HG02623 (cell line): ENCODE results near the gene LRRC37B.
"Not testable (repeated sequence)": the region's sequence is repeated elsewhere in the genome, so short reads cannot be mapped to it uniquely, and the experiment has no call there.

Experiments
- ATAC-seq: cut with Tn5 transposase; IDR thresholded peaks from one replicate; pipeline ENCODE4 v1.9.1; 2021; ENCODE audit warnings: moderate library complexity; ENCODE audit not compliant: unreplicated experiment

The LRRC37B gene

DNA sequence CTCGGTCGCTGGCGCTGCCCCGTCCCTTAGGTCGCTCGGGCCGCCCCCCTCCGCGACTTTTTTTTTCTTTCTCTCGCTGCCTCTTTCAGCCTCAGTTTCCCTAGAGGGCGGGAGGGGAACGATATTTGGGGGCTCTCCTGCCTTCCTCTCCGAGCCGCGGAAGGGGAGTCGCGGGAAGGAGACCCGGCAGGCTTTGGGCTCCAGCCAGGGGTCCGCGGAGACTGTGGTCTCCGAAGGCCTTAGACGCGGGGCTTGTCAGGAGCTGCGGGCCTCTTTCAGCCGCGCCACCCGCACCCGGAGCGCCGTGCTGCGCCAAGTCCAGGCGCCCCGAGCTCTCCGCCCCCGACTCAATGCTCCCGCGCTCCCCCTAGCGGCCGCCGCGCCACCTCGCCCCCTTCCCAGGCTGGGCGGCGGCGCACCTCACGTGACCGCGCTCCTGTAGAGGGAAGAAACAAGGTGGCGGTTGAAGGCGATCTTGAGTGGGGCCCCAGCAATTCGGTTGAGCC, at the start of gene LRRC37B:
Gene LRRC37B (plus strand): TSS at position 427 of the 506 bp plus-strand sequence. CDS start 14,010 bp downstream, outside the sequence.
- peak; percentile 68 for ATAC-seq

DNA sequence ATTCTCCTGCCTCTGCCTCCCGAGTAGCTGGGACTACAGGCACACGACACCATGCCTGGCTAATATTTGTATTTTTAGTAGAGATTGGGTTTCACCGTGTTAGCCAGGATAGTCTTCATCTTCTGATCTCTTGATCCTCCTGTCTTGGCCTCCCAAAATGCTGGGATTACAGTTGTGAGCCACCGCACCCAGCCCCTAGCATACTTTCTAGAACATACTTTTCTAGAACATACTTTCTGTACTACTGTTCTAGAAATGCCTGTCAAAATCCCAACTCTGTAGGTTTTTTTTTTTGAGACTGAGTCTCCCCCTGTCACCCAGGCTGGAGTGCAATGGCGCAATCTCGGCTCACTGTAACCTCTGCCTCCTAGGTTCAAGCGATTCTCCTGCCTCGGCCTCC, 43.1 kb upstream of the LRRC37B start:
- not testable (repeated sequence) for ATAC-seq

DNA sequence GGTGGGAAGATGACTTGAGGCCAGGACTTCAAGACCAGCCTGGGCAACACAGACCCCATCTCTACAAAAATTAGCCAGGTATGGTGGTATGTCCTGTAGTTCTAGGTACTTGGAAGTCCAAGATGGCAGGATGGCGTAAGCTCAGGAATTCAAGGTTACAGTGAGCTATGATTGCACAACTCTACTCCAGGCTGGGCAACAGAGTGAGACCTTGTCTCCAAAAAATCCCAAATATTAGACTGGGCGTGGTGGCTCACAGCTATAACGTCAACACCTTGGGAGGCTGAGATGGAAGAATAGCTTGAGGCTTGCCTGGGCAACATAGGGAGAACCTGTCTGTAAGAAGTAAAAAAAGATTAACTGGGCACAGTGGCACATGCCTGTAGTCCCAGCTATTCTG, 39.5 kb upstream of the LRRC37B start:
- ATAC-seq, result no peak

DNA sequence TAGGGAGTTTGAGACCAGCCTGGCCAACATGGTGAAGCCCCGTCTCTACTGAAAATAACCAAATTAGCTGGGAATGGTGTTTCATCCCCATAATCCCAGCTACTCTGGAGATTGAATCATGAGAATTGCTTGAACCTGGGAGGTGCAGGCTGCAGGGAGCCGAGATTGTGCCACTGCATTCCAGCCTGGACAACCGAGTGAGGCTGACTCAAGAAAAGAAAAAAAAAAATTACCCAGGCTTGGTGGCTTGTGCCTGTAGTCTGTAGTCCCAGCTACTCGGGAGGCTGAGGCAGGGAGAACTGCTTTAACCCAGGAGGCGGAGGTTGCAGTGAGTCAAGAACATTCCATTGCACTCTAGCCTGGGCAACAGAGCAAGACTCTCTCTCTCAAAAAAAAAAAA, 36.8 kb upstream of the LRRC37B start:
- not testable (repeated sequence) for ATAC-seq

DNA sequence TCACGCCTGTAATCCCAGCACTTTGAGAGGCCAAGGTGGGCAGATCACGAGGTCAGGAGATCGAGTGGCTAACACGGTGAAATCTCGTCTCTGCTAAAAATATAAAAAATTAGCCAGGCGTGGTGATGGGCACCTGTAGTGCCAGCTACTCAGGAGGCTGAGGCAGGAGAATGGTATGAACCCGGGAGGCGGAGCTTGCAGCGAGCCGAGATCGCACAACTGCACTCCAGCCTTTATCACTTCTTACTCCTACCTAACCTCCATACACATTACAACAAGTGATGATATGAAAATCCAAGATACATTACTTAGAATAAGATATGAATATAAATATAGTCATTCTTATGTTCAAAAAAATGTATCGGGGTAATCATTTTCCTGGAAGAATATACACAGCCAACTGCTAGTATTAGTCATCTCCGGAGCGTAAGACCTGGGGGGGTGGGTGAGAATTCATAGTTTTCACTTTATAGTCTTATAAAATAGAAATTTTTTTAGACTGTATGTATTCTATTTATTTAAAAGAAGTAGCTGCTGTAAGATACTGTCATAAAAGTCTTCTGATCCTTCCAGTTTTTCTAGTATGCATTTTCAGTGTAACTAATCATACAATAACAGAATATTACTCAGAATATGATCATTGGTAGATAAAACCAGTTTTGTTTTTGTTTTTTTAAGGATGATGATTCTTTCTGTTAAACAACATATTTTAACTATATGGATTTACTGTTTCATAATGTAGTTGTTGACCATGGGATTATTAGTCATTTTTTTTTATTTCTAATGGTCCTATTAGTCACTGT, 32.7 kb upstream of the LRRC37B start:
- ATAC-seq, result not testable (repeated sequence)

DNA sequence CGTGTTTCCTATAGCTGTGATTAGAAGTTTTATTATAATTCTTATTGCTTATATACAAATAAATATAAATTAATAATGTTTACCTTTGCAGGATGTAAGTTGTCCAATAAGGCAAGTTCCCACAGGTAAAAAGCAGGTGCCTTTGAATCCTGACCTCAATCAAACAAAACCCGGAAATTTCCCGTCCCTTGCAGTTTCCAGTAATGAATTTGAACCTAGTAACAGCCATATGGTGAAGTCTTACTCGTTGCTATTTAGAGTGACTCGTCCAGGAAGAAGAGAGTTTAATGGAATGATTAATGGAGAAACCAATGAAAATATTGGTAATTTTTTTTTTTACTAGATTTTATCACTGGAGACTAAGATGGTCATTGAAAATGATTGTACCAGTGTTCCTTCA, 31.8 kb upstream of the LRRC37B start:
- not testable (repeated sequence) for ATAC-seq

DNA sequence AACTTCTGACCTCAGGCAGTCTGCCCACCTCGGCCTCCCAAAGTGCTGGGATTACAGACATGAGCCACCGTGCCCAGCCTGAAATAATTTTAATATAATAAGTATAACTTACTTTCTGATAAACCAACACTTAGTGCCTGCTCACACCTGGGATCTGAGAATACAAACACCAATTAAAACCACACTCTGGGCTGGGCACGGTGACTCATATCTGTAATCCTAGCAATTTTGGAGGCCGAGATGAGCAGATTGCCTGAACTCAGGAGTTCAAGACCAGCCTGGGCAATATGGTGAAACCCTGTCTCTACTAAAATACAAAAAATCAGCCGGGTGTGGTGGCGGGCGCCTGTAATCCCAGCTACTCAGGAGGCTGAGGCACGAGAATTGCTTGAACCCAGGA, 15.4 kb upstream of the LRRC37B start:
- not testable (repeated sequence) for ATAC-seq

DNA sequence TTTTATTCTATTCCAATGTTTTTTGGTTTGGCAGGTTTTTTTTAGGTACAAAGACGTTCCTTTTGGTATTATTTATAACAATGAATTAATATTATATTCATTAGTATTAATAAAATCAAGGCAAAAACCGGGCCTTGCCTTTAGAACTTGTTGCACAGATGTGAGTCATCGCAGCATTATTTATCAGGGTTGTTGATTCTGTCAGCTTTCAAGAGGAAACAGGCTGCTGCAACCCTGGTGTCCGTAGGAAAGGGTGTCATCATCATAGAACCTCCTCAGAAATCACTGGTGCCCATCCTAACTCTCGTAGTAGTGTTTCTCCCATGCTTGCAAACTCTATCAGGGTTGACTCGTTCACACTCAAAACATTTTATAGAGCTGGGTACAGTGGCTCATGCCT, 10.2 kb upstream of the LRRC37B start:
- no peak for ATAC-seq

DNA sequence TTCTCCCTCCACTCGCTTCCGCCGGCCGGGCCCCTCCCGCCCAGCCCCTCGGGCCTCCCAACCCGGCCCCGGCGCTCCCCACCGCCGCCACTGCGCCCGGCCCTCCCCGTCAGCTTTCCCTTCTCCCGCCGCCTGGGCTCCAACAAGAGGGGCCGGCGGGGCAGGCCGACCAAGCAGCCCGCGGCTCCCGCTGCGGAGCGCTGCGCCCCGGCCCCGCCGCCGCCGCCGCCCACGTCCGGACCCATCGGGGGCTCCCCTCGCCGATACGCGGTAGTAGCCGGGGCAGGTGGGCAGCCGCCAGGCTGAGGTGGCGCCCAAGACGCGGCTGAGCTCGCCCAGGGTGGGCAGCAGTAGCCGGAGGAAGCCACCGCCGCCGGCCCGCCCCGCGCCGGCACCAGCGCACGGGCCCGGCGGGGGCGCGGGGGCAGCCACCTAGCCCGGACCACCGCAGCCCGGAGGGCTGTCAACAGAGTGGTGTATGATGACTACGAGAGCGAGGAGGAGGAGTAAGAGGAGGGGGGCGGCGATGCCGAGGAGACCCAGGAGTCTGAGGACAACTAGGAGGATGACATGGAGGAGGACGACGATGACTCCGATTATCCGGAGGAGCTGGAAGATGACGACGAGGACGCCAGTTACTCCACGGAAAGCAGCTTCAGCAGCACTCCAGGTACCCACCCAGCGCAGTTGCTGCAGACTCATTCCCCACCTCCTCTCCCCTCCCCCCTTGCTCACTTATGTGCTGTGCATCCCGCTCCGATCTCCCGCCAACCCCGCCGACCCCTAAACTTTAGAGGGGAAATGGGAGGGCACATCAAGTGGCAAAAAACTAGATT, 498 bp downstream of the LRRC37B start:
- ATAC-seq, result peak; percentile 38

DNA sequence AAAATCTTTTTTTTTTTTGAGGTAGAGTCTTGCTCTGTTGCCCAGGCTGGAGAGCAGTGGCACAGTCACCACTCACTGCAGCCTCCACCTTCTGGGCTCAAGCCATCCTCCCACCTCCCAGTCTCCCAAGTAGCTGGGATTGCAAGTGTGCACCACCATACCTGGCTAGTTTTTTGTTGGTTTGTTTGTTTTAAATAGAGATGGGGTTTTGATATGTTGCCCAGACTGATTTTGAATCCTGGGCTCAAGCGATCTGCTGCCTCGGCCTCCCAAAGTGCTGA, 2.0 kb downstream of the LRRC37B start:
- ATAC-seq, result no peak

DNA sequence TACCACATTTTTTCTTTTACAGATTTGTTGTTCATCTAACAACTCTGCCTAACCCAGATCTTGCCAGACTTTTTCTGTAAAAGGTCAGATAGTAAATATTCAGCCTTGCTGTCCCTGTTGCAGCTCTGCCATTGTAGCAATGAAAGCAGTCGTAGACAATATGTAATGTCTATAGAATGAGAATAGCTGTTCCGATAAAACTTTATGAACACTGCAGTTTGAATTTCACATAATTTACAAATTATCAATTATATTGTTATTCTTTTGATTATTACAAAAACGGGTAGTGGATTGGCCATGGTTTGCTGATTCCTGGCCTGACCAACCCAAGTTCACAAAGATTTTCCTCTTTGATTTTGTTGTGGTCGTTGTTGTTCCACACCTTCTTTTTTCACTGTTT, 2.9 kb downstream of the LRRC37B start:
- no peak for ATAC-seq

DNA sequence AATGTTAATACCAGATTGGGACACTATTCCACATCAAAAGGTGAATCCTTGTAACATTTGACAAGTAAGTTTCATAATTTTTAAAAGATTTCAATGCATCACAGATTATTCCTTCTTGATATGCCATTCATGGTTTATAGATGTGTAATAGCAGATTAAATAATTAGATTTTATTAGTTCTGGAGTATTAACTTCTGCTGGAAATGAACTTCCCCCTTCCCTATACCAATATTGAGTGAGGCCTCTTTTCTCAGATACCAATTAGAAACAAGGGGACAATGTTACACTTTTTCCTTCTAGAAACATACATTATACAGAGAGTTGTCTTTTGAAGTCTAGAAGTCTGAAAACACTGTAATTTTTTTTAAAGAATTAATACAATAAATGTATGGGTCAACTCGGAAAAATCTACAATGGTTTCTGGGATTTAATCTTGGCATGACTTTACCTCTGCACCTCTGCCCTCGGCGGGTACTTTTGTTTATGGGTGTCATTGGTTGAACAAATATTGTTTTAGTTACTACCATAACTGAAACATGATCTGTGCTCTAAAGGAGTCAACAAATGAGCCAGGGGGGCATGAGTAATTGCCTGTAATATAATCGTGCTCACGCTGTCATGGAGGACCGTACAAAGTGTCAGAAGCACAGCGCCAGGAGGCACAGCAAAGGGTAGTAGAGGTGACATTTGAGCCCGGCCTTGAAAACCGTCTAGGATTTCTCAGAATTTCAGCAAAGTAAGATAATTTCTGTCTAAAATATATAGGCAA, 8.2 kb downstream of the LRRC37B start:
- ATAC-seq, result no peak

DNA sequence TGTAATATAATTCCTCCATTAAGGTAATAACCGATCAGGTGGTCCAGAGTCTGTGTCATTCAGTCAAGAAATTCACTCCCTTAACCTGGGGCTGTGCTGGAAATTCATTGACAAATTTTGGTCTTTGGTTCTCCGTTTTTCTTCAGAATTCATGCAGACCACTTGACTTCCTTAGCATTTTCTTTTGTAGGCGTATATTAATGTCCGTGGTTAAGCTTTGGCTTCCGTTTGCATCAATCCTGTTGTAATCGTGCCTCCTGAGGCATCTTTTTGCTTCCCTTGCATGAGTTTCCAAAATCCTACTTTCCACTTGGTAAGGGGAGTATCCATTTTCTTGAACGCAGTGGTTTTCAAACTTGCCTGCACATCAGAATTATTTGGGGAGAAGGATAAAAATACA, 9.0 kb downstream of the LRRC37B start:
- no peak for ATAC-seq

DNA sequence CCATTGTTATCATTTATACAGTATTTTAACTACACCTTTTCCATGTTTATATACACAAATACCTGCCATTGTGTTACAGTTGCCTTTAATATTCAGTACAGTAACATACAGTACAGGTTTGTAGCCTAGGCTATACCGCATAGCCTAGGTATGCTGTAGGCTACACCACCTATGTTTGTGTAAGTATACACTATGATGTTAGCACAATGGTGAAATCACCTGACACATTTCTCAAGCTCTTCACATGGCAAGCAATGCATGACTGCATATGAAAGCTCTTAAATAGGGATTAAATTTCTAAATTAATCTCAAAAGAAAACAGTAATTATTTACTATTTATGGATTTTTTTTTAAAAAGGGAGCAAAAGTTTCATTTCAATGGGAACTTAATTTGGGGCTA, 12.0 kb downstream of the LRRC37B start:
- ATAC-seq, result no peak

DNA sequence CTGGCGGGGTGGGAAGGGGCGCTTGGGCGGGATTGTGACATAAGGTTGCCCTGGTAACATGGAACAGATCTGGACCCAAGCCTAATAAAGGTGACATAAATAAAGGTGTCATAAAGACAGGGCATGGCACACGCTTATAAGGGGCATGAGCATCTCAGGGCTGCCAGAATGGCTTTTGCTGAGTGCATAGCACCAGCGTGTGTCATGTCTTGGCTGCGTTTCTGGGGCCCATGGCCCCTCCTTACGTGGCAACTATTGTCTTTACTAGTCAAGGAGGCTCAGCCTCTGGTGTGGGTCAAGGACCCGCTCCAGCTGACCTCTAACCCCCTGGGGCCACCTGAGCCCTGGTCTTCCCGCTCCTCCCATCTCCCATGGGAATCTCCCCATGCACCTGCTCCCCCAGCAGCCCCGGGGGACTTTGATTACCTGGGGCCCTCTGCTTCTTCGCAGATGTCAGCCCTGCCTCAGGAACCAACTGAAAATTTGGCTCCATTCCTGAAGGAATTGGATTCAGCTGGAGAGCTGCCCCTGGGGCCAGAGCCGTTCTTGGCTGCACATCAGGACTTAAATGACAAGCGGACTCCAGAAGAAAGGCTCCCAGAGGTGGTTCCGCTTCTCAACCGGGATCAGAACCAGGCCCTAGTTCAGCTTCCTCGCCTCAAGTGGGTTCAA, 13.9 kb downstream of the LRRC37B start:
- ATAC-seq, result no peak

DNA sequence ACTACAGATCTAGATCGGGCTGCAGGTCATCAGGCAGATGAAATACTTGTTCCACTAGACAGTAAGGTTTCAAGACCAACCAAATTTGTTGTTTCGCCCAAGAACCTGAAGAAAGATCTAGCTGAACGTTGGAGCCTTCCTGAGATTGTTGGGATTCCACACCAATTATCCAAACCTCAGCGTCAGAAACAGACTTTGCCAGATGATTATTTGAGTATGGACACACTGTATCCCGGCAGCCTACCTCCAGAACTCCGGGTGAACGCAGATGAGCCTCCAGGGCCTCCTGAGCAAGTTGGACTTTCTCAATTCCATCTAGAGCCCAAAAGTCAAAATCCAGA, 14.4 kb downstream of the LRRC37B start:
- no peak for ATAC-seq

DNA sequence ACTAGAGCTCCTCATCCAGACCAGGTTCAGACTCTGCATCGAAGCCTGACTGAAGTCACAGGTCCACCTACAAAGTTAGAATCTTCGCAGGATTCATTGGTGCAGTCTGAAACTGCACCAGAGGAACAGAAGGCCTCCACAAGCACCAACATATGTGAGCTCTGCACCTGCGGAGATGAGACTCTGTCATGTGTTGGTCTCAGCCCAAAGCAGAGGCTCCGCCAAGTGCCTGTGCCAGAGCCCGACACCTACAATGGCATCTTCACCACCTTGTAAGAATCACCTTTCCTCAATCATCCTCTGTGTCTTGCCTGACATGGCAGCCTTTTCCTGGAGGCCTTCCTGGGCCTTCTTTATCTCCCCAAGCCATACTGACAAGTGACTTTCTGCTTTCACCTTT, 15.4 kb downstream of the LRRC37B start:
- ATAC-seq, result not testable (repeated sequence)

DNA sequence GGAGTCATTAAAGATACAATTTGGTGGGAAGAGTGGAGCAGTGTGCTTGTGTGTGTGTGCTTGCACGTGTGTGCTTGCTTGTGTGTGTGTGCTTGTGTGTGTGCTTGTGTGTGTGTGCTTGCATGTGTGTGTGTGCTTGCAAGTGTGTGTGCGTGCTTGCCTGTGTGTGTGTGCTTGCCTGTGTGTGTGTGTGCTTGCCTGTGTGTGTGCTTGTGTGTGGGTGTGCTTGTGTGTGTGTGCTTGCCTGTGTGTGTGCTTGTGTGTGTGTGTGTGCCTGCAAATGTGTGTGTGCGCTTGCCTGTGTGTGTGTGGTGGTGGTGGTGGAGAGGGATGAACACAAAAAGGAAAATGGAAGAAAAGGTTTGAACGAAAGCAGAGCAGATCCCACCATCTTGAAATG, 20.1 kb downstream of the LRRC37B start:
- ATAC-seq, result not testable (repeated sequence)

DNA sequence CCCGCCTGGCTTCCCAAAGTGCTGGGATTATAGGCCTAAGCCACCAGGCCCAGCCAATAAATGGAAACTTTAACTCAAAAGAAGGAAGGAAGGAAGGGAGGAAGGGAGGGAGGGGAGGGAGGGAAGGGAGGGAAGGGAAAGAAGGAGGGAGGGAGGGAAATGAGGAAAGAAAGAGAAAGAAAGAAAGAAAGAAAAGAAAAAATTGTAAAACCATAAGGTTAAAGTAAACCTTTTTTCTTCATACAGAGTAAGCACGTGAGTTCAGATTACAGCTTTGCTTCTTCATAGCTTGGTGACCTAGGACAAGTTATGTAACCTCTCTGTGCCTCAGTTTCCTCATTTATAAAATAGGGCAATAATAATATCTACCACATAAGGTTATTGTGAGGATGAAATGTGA, 26.0 kb downstream of the LRRC37B start:
- no peak for ATAC-seq

DNA sequence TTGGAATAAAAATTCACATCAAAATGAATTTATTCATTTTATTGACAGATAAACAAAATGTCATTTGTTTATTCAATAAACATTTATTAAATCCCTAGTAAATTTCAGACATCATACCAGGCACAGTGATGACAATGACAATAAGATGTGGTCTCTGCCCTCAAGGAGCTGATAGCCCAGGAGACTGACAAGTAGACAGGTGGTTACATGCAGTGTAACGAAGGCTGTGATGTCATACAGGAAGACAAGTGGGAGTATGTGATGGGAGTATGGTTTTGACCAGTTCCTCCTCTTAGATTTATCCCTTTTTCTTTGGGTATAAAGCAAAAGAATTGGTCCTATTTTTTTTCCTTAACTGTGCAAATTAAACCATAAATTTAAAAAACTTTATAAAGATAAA, 26.6 kb downstream of the LRRC37B start:
- not testable (repeated sequence) for ATAC-seq

DNA sequence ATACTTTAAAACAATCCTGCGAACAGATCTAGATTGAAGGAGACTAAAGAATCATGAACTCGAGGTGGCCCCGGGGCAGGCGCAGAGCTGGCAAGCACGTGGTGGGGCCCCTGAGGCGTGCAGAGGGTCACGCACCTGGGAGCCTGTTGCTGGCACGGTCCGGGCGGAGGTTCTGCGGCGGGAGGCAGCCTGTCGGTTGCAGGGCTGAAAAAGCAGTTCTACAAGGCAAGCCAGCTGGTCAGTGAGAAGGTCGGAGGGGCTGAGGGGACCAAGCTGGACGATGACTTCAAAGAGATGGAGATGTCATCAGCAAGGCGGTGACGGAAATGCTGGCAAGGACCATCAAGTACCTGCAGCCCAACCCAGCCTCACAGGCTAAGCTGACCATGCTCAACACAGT, 33.1 kb downstream of the LRRC37B start:
- not testable (repeated sequence) for ATAC-seq
